ENCODE data around the gene NTRK1. TPM values are rescaled to one million over a fixed set of nuclear protein-coding genes. Genes with fewer than 3 reads are reported as not detected.
"Not testable (repeated sequence)": the region's sequence is repeated elsewhere in the genome, so short reads cannot be mapped to it uniquely, and the experiment has no call there.

Gene NTRK1
- polyA plus RNA-seq, 1 experiment = not detected

DNA sequence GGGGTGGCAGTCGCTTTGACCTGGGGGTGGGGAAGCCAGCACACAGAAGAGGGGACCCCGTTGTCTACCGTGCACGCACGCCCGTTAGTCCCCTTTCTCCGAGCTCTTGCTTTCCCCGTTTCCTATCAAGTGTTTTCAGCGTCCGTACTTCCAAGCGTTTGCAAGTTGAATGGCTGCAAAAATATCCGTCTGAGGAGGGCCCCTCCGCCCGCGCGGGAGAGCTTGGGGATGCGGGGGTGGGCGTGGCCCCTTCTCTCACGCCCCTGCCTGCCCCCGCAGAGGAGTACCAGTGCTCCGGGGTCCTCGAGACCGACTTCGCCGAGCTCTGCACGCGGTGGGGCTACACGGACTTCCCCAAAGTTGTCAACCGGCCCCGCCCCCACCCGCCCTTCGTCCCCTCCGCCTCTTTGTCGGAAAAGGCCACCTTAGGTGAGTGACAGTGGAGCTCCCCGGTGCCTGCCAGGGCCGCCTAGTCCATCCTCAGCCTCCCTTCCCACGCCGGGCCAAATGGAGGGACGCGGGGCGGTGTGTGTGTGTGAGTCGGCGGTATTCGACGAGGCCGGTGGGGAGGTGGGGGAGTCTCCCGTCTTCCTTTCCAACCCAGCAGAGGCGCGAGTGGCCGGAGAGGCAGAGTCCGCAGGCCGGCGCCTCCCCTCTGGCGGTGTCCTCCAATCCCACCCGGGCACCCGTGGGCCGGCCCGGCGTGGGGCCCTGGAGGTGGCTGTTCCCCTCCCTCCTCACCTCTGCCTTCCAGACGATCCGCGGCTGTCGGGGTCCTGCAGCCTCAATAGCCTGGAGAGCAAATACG lies 63.2 kb downstream of the NTRK1 start:
- Histone ChIP-seq H3K4me3 (ENCODE audit: low read depth, low read length) (peak overlapping the region; percentile 17), H3K27me3 (ENCODE audit: control insufficient read depth, insufficient read depth, low read length) (peaks cover 59% of the 10 kb centered on the region), H3K9me3 (ENCODE audit: control insufficient read depth, insufficient read depth, low read length) (no peaks in the 10 kb centered on the region), H3K27ac (ENCODE audit: low read depth, low read length) (no peak overlapping the region)
- DNase-seq (ENCODE audit: low read depth, low spot score) = no peak
- ChIA-PET POLR2A (no interaction called here), CTCF (interaction anchor here (0.7 to 3.2 kb wide), 5 partner anchors 32 to 235 kb away, joined by 3 to 8 read pairs (median 3); no protein-coding TSS in a partner anchor)
- TF ChIP-seq, protein P1, sequence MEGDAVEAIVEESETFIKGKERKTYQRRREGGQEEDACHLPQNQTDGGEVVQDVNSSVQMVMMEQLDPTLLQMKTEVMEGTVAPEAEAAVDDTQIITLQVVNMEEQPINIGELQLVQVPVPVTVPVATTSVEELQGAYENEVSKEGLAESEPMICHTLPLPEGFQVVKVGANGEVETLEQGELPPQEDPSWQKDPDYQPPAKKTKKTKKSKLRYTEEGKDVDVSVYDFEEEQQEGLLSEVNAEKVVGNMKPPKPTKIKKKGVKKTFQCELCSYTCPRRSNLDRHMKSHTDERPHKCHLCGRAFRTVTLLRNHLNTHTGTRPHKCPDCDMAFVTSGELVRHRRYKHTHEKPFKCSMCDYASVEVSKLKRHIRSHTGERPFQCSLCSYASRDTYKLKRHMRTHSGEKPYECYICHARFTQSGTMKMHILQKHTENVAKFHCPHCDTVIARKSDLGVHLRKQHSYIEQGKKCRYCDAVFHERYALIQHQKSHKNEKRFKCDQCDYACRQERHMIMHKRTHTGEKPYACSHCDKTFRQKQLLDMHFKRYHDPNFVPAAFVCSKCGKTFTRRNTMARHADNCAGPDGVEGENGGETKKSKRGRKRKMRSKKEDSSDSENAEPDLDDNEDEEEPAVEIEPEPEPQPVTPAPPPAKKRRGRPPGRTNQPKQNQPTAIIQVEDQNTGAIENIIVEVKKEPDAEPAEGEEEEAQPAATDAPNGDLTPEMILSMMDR (IDR thresholded peaks at IDR 0.05; ENCODE audit: low read depth, low read length) = no peak

DNA sequence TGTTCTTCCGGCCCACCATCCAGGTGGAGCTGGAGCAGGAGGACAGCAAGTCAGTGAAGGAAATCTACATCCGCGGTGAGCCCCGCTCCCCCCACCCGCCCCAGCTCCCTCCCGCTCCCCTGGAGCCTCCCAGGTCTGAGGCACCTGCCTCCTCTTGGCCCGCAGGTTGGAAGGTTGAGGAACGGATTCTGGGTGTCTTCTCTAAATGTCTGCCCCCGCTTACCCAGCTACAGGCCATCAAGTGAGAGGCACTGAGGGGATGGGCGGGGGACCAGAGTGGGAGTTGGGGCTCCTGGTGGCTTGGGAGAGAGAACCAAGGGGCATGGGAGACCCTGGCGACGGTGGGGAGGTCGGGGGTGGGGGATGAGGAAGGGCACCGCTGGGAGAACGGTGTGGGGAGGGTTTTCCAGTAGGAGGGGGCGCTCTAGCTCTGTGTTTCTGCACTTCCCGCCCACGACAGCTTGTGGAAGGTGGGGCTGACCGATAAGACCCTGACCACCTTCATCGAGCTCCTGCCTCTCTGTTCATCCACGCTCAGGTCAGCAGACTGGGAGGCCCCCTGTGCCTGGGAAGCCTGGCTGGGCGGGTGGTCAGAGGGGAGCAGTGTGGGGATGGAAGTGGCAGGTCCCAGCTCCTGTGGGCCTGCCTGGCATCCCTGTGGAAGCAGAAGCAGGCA lies 64.0 kb downstream of the NTRK1 start:
- Histone ChIP-seq H3K27ac (ENCODE audit: low read depth, low read length) (peak overlapping the region; percentile 21), H3K4me3 (ENCODE audit: low read depth, low read length) (no peak overlapping the region), H3K27me3 (ENCODE audit: control insufficient read depth, insufficient read depth, low read length) (peaks cover 66% of the 10 kb centered on the region), H3K9me3 (ENCODE audit: control insufficient read depth, insufficient read depth, low read length) (no peaks in the 10 kb centered on the region)
- ChIA-PET CTCF (interaction anchor here (0.7 to 3.2 kb wide), 8 partner anchors 14 to 235 kb away, joined by 3 to 8 read pairs (median 3); partner anchors contain the start of gene PEAR1), POLR2A (no interaction called here)
- TF ChIP-seq, protein P1 (IDR thresholded peaks at IDR 0.05; ENCODE audit: low read depth, low read length) = no peak
- no peak for DNase-seq (ENCODE audit: low read depth, low spot score)

DNA sequence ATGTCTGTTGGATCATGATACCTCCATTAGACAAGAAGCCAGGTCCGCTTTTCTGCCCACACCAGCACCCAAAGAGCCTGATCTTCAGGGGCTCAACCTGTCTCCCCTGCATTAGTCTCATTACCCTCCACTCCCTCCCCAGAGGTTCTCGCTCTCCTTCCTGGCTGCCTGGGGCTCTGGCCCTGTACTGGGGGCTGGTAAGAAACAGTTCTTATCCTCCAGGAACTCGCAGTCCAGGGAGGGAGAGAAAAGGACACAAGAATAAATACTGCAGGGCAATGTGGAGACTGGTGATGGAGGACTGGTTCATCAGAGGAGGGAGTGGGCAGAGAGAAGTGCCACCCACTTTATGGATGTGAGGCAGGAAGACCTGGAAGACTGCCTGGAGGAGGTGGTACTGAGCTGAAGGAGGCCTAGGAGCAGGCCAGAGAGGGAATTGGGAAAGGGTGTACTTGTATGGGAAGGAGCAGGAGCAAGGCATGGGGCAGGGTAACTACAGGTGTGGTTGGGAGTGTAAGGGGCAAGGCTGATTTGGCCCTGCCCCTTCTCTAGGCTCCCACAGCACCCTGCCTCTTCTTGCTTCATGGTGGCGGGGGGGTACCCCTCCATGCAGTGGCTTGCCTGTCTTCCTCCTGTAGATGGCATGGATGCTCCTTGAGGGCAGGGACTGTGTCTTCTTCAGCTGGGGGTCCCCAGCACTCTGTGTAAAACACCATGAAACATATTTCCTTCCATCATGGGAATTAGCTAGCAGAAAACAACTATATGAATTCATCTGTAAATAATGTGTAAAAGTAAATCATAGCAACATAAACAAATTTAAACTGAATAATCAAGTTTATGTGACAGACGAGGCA lies 64.7 kb downstream of the NTRK1 start:
- H3K4me3 ChIP-seq (ENCODE audit: low read depth, low read length) = no peak overlapping the region
- no peak for DNase-seq (ENCODE audit: low read depth, low spot score)
- POLR2A ChIA-PET = no interaction called here
- no peak overlapping the region for H3K27ac ChIP-seq (ENCODE audit: low read depth, low read length)
- TF ChIP-seq, protein P1 (IDR thresholded peaks at IDR 0.05; ENCODE audit: low read depth, low read length) = no peak
- peaks cover 66% of the 10 kb centered on the region for H3K27me3 ChIP-seq (ENCODE audit: control insufficient read depth, insufficient read depth, low read length)
- CTCF ChIA-PET = interaction anchor here (0.7 to 3.2 kb wide), 7 partner anchors 12 to 128 kb away, joined by 3 to 17 read pairs (median 7); partner anchors contain the start of gene PEAR1
- no peaks in the 10 kb centered on the region for H3K9me3 ChIP-seq (ENCODE audit: control insufficient read depth, insufficient read depth, low read length)

- no peak overlapping the region for H3K4me3 ChIP-seq (ENCODE audit: low read depth, low read length)
- no peak for DNase-seq (ENCODE audit: low read depth, low spot score)
- POLR2A ChIA-PET = no interaction called here
- no peaks in the 10 kb centered on the region for H3K9me3 ChIP-seq (ENCODE audit: control insufficient read depth, insufficient read depth, low read length)
- CTCF ChIA-PET = interaction anchor here (0.7 to 3.2 kb wide), 6 partner anchors 13 to 129 kb away, joined by 3 to 17 read pairs (median 6); partner anchors contain the start of gene PEAR1
- TF ChIP-seq, protein P1 (IDR thresholded peaks at IDR 0.05; ENCODE audit: low read depth, low read length) = no peak
- H3K27me3 ChIP-seq (ENCODE audit: control insufficient read depth, insufficient read depth, low read length) = peaks cover 59% of the 10 kb centered on the region
- H3K27ac ChIP-seq (ENCODE audit: low read depth, low read length) = no peak overlapping the region
Observed at GRCh38 chr1:156926175-156926574, 65.5 kb downstream of the NTRK1 start.

DNA sequence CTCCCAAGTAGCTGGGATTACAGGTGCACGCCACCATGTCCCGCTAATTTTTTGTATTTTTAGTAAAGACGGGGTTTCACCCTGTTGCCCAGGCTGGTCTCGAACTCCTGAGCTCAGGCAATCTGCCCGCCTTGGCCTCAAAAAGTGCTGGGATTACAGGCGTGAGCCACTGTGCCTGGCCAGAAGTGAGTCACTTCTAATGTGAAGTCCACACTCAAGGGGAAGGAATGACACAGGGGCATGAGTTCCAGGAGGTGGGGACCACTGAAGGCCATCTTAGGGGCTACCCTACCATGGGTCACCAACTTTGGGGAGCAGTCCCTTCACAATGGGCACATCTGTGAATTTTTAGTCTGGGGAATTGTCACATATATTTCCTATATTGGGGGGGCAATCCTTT lies 66.0 kb downstream of the NTRK1 start:
- POLR2A ChIA-PET = interaction anchor here (1.0 kb wide), 1 partner anchor 35 kb away, joined by 4 read pairs; no protein-coding TSS in a partner anchor
- CTCF ChIA-PET = interaction anchor here (0.6 to 3.6 kb wide), 6 partner anchors 17 to 541 kb away, joined by 4 to 66 read pairs (median 14); partner anchors contain the start of genes ISG20L2, METTL25B and PEAR1
- H3K27me3 ChIP-seq (ENCODE audit: control insufficient read depth, insufficient read depth, low read length) = peaks cover 55% of the 10 kb centered on the region
- H3K4me3 ChIP-seq (ENCODE audit: low read depth, low read length); H3K9me3 ChIP-seq (ENCODE audit: control insufficient read depth, insufficient read depth, low read length); DNase-seq (ENCODE audit: low read depth, low spot score); H3K27ac ChIP-seq (ENCODE audit: low read depth, low read length): not testable (repeated sequence)
